ENCODE measurements around the gene WHRN. TPM values are rescaled to one million over a fixed set of nuclear protein-coding genes. Genes with fewer than 3 reads are reported as not detected.

The WHRN gene
- total RNA-seq, 4 donors from 2014 or later, result 5.4 to 23.6 (median 8.5) TPM

DNA sequence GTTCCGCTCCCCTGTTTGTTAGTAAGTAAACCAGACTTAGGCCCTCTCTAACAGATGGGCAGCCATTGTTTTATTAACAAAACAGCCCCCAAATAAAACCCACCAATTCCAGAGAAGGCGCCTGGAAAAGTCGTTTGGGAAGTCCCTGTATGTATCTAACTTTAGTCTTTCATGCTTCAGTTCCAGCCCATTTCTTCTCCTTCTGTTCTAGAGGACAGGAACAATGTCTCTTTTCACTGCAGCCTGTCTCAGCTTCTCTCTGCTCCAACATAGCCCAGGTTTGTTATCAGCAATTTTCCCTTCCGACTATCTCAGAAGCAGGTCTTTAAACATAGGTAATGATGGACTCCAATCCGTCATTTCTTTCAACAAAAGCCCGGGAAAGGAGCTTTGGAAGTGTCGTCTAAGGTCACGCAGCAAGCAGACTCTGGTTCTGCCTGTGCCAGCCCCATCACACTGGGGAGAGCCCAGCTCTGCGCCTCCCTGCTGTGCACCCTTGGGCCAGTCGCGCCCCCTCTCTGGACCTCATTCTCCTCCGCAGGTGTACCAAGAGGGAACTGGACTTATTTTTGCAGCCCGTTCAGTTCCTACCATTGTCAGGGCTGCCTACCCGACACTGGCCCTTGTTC, 107.9 kb downstream of the WHRN start:
- H3K36me3 ChIP-seq, result no peaks in the 10 kb centered on the region
- H3K4me1 ChIP-seq, result peaks cover 13 to 69% (median 50%) of the 10 kb centered on the region in 4 donors
- no peak for DNase-seq
- in situ Hi-C loops (cut with MboI; ENCODE audit: low pct_ligation_motif_present in 1 of 4, low pct_unique_long_range_greater_than_20kb in 1 of 4, low sequenced_read_pairs in 3 of 4) (no loop called here), intact Hi-C loops (cut with DNase I; ENCODE audit: low total_unique reads) (loop anchor here (5.0 to 10.0 kb wide), 2 partner anchors 53 to 635 kb away; no protein-coding TSS in a partner anchor)
- H3K27ac ChIP-seq, result peak overlapping the region; percentile 90 to 92 (median 91)
- TF ChIP-seq EP300 (IDR thresholded peaks at IDR 0.05; ENCODE audit: low read depth) (no peak), POLR2A (IDR thresholded peaks at IDR 0.05) (no peak), POLR2AphosphoS5 (IDR thresholded peaks at IDR 0.05) (no peak)
- TF ChIP-seq, protein P1, sequence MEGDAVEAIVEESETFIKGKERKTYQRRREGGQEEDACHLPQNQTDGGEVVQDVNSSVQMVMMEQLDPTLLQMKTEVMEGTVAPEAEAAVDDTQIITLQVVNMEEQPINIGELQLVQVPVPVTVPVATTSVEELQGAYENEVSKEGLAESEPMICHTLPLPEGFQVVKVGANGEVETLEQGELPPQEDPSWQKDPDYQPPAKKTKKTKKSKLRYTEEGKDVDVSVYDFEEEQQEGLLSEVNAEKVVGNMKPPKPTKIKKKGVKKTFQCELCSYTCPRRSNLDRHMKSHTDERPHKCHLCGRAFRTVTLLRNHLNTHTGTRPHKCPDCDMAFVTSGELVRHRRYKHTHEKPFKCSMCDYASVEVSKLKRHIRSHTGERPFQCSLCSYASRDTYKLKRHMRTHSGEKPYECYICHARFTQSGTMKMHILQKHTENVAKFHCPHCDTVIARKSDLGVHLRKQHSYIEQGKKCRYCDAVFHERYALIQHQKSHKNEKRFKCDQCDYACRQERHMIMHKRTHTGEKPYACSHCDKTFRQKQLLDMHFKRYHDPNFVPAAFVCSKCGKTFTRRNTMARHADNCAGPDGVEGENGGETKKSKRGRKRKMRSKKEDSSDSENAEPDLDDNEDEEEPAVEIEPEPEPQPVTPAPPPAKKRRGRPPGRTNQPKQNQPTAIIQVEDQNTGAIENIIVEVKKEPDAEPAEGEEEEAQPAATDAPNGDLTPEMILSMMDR (IDR thresholded peaks at IDR 0.05), result no peak
- 14 to 33% methylated on average over 3 to 14 of the region's 14 CpGs for WGBS, 2 donors (ENCODE audit: low coverage in 1 of 2)
- no peaks in the 10 kb centered on the region for H3K27me3 ChIP-seq
- peak overlapping the region; percentile 49 to 80 (median 68) for H3K4me3 ChIP-seq
- no peaks in the 10 kb centered on the region for H3K9me3 ChIP-seq

- peaks cover 13 to 73% (median 54%) of the 10 kb centered on the region in 4 donors for H3K4me1 ChIP-seq
- H3K27ac ChIP-seq, result peak overlapping the region; percentile 90 to 92 (median 91)
- H3K36me3 ChIP-seq, result no peaks in the 10 kb centered on the region
- H3K4me3 ChIP-seq, result peak overlapping the region in 2 of 4 donors; percentile 72 to 80
- in situ Hi-C loops (cut with MboI; ENCODE audit: low pct_ligation_motif_present in 1 of 4, low pct_unique_long_range_greater_than_20kb in 1 of 4, low sequenced_read_pairs in 3 of 4) (no loop called here), intact Hi-C loops (cut with DNase I; ENCODE audit: low total_unique reads) (loop anchor here (5.0 to 10.0 kb wide), 2 partner anchors 52 to 636 kb away; no protein-coding TSS in a partner anchor)
- no peak for DNase-seq
- no peaks in the 10 kb centered on the region for H3K27me3 ChIP-seq
- H3K9me3 ChIP-seq, result no peaks in the 10 kb centered on the region
- 35 to 61% methylated on average over 7 to 16 of the region's 16 CpGs for WGBS, 2 donors (ENCODE audit: low coverage in 1 of 2)
- TF ChIP-seq EP300 (IDR thresholded peaks at IDR 0.05; ENCODE audit: low read depth) (no peak), POLR2A (IDR thresholded peaks at IDR 0.05) (no peak), POLR2AphosphoS5 (IDR thresholded peaks at IDR 0.05) (no peak)
- TF ChIP-seq, protein P1 (IDR thresholded peaks at IDR 0.05), result no peak
Observed at GRCh38 chr9:114396558-114397218, 108.6 kb downstream of the WHRN start.

- in situ Hi-C loops (cut with MboI; ENCODE audit: low pct_ligation_motif_present in 1 of 4, low pct_unique_long_range_greater_than_20kb in 1 of 4, low sequenced_read_pairs in 3 of 4) (no loop called here), intact Hi-C loops (cut with DNase I; ENCODE audit: low total_unique reads) (loop anchor here (5.0 to 10.0 kb wide), 2 partner anchors 51 to 637 kb away; no protein-coding TSS in a partner anchor)
- DNase-seq, result no peak
- Histone ChIP-seq H3K27ac (peak overlapping the region; percentile 90 to 92 (median 91)), H3K27me3 (no peaks in the 10 kb centered on the region), H3K9me3 (no peaks in the 10 kb centered on the region), H3K4me1 (peaks cover 13 to 71% (median 58%) of the 10 kb centered on the region in 4 donors), H3K36me3 (no peaks in the 10 kb centered on the region), H3K4me3 (no peak overlapping the region)
- WGBS, 2 donors (ENCODE audit: low coverage in 1 of 2), result 89% methylated on average over 5 of the region's 5 CpGs; no CpG with 5 or more reads in 1 of the 2 donors
- no peak for TF ChIP-seq POLR2AphosphoS5 (IDR thresholded peaks at IDR 0.05)
- no peak for TF ChIP-seq POLR2A (IDR thresholded peaks at IDR 0.05)
- TF ChIP-seq EP300 (IDR thresholded peaks at IDR 0.05; ENCODE audit: low read depth), result no peak
- TF ChIP-seq, protein P1 (IDR thresholded peaks at IDR 0.05), result no peak
Observed at GRCh38 chr9:114395768-114396167, 109.5 kb downstream of the WHRN start.

- Histone ChIP-seq H3K36me3 (no peaks in the 10 kb centered on the region), H3K4me1 (peaks cover 13 to 71% (median 61%) of the 10 kb centered on the region in 4 donors), H3K27me3 (no peaks in the 10 kb centered on the region), H3K9me3 (no peaks in the 10 kb centered on the region), H3K4me3 (no peak overlapping the region), H3K27ac (peak overlapping the region; percentile 90 to 92 (median 91))
- WGBS, 2 donors (ENCODE audit: low coverage in 1 of 2), result 24 to 60% methylated on average over 1 to 5 of the region's 5 CpGs
- no peak for DNase-seq
- no peak for TF ChIP-seq EP300 (IDR thresholded peaks at IDR 0.05; ENCODE audit: low read depth)
- no peak for TF ChIP-seq POLR2AphosphoS5 (IDR thresholded peaks at IDR 0.05)
- TF ChIP-seq, protein P1 (IDR thresholded peaks at IDR 0.05), result no peak
- TF ChIP-seq POLR2A (IDR thresholded peaks at IDR 0.05), result no peak
- intact Hi-C loops (cut with DNase I; ENCODE audit: low total_unique reads), result loop anchor here (5.0 to 10.0 kb wide), 2 partner anchors 50 to 637 kb away; no protein-coding TSS in a partner anchor
- in situ Hi-C loops (cut with MboI; ENCODE audit: low pct_ligation_motif_present in 1 of 4, low pct_unique_long_range_greater_than_20kb in 1 of 4, low sequenced_read_pairs in 3 of 4), result no loop called here
Observed at GRCh38 chr9:114395334-114395617, 110.0 kb downstream of the WHRN start.

Measured in transverse colon (tissue), 4 donors.